ENCODE measurements around the gene ERN1.

Gene ERN1

GRCh38 chr17:64158406-64158805, 28.5 kb upstream of the ERN1 start:
- TF ChIP-seq CTCF (IDR thresholded peaks at IDR 0.05; ENCODE audit: low read length, missing control alignments) = no peak
- H3K4me3 ChIP-seq (replicated peaks; ENCODE audit: low read depth, low read length) = no peak overlapping the region
- DNase-seq (ENCODE audit: low read depth) = no peak

- no peak for TF ChIP-seq CTCF (IDR thresholded peaks at IDR 0.05; ENCODE audit: low read length, missing control alignments)
- DNase-seq (ENCODE audit: low read depth) = no peak
These were observed 27.8 kb upstream of the ERN1 start for GRCh38 chr17:64157669-64158180.

GRCh38 chr17:64156670-64157069, 26.7 kb upstream of the ERN1 start:
- no peak overlapping the region for H3K4me3 ChIP-seq (replicated peaks; ENCODE audit: low read depth, low read length)
- no peak for TF ChIP-seq CTCF (IDR thresholded peaks at IDR 0.05; ENCODE audit: low read length, missing control alignments)
- DNase-seq (ENCODE audit: low read depth) = no peak

More at GRCh38 chr17:64157669-64158180, 27.8 kb upstream of the ERN1 start:
- no peak overlapping the region for H3K4me3 ChIP-seq (replicated peaks; ENCODE audit: low read depth, low read length)

GRCh38 chr17:64155751-64156544, 26.0 kb upstream of the ERN1 start:
- TF ChIP-seq CTCF (IDR thresholded peaks at IDR 0.05; ENCODE audit: low read length, missing control alignments) = peak; percentile 10
- H3K4me3 ChIP-seq (replicated peaks; ENCODE audit: low read depth, low read length) = no peak overlapping the region
- DNase-seq (ENCODE audit: low read depth) = peak; percentile 74

- TF ChIP-seq CTCF (IDR thresholded peaks at IDR 0.05; ENCODE audit: low read length, missing control alignments) = no peak
- H3K4me3 ChIP-seq (replicated peaks; ENCODE audit: low read depth, low read length) = no peak overlapping the region
- DNase-seq (ENCODE audit: low read depth) = no peak
These were observed 25.2 kb upstream of the ERN1 start for GRCh38 chr17:64155129-64155528.

- no peak for DNase-seq (ENCODE audit: low read depth)
- no peak for TF ChIP-seq CTCF (IDR thresholded peaks at IDR 0.05; ENCODE audit: low read length, missing control alignments)
- H3K4me3 ChIP-seq (replicated peaks; ENCODE audit: low read depth, low read length) = no peak overlapping the region
These were observed 24.8 kb upstream of the ERN1 start for GRCh38 chr17:64154717-64155116.

- DNase-seq (ENCODE audit: low read depth) = no peak
- H3K4me3 ChIP-seq (replicated peaks; ENCODE audit: low read depth, low read length) = no peak overlapping the region
- no peak for TF ChIP-seq CTCF (IDR thresholded peaks at IDR 0.05; ENCODE audit: low read length, missing control alignments)
These were observed 24.4 kb upstream of the ERN1 start for GRCh38 chr17:64154313-64154695.

All from fibroblast of pulmonary artery (primary cell).